Cortex of kidney (tissue), 1 donor: ENCODE results near the gene GIPC1.

ENCODE experiments used
- DNase-seq: peaks from one replicate; lab custom pipeline; 2025; lab: John Stamatoyannopoulos, UW

The GIPC1 gene

DNA sequence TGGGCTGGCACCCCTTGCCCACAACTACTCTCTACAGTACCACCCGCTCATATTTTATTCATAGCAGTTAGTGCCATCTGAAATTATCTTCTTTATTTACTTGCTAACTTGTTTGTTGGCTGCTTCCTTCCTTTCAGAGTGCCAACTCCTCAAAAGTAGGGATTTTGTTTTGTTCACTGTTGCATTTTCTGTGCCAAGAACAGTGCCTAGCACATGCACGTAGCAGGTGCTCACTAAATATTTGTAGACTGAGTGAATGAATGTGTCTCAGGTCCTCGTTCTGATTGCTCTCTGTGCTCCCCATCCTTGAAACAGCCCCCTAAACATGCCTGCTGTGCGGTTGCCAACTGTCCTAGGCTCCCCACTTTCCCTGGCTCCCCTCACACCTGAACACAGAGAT, 1.5 kb downstream of the GIPC1 start:
- no peak for DNase-seq

GRCh38 chr19:14492756-14493337, 3.1 kb downstream of the GIPC1 start:
- DNase-seq = no peak

- DNase-seq = no peak
Measured at GRCh38 chr19:14487370-14488125, 8.4 kb downstream of the GIPC1 start.

DNA sequence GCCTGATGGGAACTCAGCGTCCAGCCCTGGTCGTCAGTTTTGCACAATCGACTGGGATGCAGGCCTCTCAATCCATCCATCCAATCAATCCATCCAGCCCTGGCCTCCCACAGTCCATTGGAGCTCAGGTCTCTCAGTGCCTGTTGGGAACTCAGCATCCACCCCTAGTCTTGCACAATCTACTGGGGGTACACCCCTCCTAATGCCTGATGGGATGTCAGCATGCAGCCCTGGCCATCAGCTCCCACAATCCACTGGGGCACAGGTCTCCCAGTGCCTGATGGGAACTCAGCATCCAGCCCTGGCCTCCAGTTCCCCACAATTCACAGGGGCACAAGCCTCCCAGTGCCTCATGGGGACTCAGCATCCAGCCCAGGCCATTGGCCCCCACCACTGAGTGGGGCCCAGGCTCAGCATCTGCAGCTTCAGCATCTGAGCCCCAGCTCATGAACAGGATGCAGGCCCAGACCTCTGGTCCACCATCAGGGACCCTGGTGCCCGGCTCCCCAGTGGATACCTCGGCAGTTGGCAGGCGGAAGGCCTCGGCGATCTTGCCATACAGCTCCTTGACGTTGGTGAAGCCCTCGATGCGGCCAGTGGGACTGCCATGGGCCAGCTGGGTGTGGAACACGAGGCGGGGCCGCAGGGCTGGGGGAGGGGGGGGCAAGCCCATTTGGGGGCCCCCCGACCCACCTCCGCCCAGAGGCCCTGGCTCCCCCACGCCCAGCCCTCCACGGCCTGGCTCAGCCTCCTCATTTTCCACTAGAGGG, 13.6 kb downstream of the GIPC1 start:
- no peak for DNase-seq

DNA sequence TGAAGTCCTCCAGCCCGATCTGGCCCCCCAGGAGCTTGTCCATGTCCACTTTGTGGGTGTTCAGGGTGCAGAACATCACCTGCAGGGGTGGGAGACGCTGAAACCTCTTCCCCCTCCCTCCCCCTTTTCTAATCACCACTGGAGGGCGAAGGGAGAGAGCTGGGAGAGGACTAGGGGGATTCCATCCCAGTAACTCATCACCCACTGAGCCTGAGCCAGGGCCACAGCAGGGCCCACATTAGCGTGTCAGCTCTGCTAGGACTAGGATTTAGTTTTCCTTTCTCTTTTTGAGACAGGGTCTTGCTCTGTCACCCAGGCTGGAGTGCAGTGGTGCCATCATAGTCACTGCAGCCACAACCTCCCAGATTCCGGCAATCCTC, 15.2 kb downstream of the GIPC1 start:
- no peak for DNase-seq

- no peak for DNase-seq
Measured at GRCh38 chr19:14479975-14480699, 15.8 kb downstream of the GIPC1 start.

DNA sequence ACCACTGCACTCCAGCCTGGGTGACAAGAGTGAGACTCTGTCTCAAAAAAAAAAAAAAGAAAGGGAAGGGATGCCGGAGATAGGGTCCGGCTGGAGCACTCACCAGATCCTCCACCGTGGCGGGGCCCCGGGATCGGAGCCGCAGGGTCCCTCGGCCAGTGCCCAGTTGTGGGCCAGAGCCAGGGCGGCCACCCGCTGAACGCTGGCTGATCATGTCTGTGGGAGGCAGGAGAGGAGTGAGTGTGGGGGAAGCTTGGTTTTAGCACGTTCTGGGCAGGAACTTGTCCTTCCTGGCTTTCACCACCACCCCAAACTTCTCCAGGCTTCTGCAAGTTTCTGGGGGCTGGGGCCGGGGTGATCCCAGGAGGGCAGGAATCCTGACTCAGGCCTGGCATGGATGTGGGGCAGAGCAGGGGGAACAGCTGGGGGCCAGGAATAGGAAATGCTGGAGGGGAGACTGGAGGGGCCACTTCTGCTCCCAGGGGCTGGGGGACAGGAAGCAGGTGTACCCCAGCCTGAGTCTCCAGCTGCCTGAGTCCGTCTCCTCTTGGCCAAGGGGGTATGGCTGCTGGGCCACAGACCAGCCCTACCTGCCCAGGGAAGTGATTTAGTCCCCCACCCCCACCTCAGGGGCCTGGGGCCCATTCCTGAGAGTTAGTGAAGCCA, 16.5 kb downstream of the GIPC1 start:
- DNase-seq = no peak

DNA sequence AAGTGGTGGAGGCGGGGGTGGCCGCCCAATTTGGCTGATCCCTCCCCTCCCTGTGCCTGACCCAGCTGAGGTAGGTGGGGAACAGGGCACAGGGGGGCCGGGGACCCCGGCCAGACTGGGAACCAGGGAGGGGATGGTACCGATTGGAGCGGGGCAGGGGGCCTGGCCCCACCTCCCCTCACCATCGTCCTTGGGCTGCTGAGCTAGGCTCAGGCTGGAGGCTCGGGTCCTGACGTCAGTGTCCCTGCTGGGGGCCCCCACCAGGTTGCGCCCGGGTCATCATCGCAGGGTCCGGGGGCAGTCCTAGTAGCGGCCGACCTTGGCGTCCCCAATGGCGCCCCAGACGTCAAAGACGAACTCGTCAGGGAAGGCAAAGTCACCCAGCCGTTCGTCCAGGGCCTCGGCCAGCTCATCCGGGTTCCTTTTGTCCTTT, 17.8 kb downstream of the GIPC1 start:
- DNase-seq = no peak

DNA sequence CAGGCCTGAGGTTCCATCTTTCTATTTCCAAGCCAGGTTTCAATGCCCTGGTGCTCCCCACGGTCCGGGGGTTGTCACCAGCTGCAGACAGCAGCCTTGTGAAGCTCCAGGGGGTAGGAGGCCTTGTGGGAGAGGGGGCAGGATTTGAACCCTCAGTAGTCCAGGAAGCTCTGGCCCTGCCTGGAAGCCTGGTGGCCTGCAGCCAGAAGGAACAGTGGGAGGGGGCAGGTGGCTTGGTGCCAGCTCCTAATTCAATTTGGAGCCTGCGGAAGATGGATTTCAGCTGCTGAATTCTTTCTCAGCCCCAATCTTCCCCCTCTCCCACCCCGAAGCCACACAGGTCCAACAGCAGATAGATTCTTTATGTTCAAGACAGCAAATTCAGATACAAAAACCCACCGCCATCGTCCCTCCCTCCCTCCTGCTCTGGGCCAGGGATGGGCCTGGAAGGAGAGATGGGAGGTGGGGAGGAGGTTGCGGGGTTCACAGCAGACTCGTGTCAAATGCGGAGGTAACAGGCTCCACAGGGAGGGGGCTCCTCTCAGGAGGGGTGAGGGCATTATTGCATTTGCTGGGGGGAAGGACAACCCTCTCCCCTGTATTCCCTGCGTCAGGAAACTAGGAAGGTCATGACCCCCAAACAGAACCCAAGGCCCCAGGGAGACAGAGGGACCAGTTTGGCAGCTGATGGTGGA, 18.4 kb downstream of the GIPC1 start:
- no peak for DNase-seq

DNA sequence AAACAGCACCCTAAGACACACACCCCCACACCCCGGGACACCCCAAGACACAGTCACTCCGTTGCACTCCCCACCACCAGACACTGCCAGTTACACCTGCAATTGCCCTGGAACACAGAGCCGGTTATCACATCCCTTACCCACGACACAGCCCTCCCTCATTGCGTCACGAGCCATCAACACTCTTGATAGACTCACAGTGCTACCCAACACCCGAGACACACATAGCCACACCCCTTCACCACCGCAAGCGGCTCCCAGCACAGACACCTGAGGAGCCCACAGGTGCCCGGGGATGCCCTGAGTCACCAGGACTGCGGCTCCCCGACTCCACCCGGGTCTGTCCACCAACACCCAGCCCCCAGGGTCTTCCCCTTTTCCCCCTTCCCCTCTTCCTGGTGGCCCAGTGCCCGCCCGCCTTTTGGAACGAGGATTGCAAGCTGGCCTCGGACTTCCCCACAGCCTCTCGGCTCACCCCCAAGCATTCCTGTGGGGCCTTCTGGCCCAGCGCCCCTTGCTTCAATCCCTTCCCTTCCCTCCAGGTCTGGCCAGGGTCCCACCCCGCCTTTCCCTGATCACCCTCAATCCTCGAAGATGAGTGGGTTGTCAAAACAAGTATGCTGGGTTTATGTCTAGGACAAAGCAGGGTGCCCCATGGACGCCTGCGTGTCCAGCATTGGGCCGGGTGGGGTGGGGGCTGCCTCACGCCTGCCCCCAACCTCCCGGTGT, 19.1 kb downstream of the GIPC1 start:
- DNase-seq = no peak

DNA sequence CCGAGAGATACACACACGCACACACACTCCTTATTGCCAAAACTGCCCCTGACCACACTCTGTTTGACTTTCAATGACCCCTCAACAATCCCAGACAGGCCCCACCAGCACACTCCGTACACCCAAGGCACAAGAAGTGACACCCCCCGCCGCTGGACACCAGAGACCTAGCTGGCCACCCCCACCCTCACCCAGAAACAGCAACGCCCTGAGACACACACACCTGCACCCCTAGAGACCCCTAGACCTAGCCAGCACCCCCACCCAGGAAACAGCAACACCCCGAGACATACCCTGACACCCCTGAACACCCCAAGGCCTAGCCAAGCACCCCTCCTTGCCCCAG, 19.6 kb downstream of the GIPC1 start:
- DNase-seq = no peak

GRCh38 chr19:14475251-14476073, 20.5 kb downstream of the GIPC1 start, which contains the start of gene PTGER1:
Gene PTGER1 (minus strand): TSS chr19:14475354. CDS start chr19:14474320, 1,034 bp downstream.
- no peak for DNase-seq

DNA sequence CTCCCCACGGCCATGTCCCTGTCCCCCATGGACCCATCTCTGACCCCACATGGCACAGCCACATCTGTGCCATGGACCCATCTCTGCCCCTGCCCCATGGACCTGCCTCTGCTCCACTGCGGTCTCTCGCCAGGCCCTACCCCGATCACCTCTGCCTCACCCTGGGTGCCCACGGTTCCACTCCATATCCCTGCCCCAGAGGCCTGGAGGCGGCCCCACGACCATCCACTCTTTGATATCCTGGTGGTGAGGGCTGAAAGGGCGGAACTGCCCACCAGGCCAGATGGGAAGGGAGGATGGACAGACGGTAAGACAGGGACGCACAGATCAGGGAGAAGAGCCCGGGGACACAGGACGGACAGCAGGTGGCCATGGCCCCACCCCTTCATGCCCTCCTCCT, 21.1 kb downstream of the GIPC1 start:
- no peak for DNase-seq

- DNase-seq = no peak
Measured at GRCh38 chr19:14473978-14474578, 21.8 kb downstream of the GIPC1 start.

- no peak for DNase-seq
Measured at GRCh38 chr19:14473073-14473977, 22.6 kb downstream of the GIPC1 start.

DNA sequence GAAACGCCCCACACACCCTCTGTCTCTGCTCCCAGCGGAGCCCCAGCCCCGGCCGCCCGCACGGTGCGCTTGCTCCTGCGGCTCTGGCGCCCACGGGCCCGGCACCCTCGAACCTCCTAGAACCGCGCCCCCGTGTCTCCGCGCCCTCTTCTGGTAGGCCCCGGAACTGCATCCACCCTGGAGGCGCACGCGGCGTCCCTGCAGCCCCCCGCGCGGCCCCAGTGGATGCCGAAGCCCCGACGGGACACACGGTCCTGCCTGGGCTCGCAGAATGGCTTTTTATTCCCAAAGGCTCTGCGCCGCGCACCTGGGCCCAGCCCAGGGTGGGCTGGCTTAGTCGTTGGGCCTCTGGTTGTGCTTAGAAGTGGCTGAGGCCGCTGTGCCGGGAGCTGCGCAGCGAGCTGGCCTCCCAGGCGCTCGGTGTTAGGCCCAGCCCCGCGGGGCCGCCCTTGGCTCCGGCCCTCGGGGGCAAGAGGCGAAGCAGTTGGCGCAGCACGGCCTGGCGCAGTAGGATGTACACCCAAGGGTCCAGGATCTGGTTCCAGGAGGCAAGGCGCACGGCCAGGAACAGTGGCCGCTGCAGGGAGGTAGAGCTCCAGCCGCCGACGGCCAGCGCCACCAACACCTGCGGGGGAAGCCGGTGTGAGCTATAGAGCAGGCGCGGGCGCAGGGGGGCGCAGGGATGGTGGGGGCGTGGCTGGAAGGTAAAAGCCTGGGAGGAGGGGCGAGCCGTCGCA, 23.6 kb downstream of the GIPC1 start:
- DNase-seq = no peak

- DNase-seq = no peak
Measured at GRCh38 chr19:14471436-14472187, 24.3 kb downstream of the GIPC1 start.
